GM12873 (cell line): ENCODE results near the gene GNAT1.

ENCODE experiments used
- CTCF ChIP-seq: IDR thresholded peaks from 2 replicates; pipeline ENCODE4 v1.5.1; 2012; ENCODE audit warnings: low read depth, mild to moderate bottlenecking, moderate library complexity, low read length, control low read depth; ENCODE audit not compliant: insufficient read depth; ENCODE audit errors: missing control alignments

GNAT1 gene

GRCh38 chr3:50168791-50169190, 22.6 kb upstream of the GNAT1 start:
- no peak for TF ChIP-seq CTCF

GRCh38 chr3:50169232-50169832, 22.1 kb upstream of the GNAT1 start:
- TF ChIP-seq CTCF: no peak

GRCh38 chr3:50169858-50170257, 21.6 kb upstream of the GNAT1 start:
- no peak for TF ChIP-seq CTCF

GRCh38 chr3:50170689-50171088, 20.7 kb upstream of the GNAT1 start:
- no peak for TF ChIP-seq CTCF

- no peak for TF ChIP-seq CTCF
These were observed 19.7 kb upstream of the GNAT1 start for GRCh38 chr3:50171540-50172301.

- TF ChIP-seq CTCF: no peak
These were observed 18.7 kb upstream of the GNAT1 start for GRCh38 chr3:50172626-50173220.

- no peak for TF ChIP-seq CTCF
These were observed 17.5 kb upstream of the GNAT1 start for GRCh38 chr3:50173685-50174516.
